Measurements from ENCODE around the gene IFNAR1. TPM values are rescaled to one million over a fixed set of nuclear protein-coding genes. Genes with fewer than 3 reads are reported as not detected.
"Not testable (repeated sequence)": the region's sequence is repeated elsewhere in the genome, so short reads cannot be mapped to it uniquely, and the experiment has no call there.

Gene IFNAR1
- total RNA-seq, 3 donors from 2014 or later (not counting 1 experiment from before 2014, with no cell fraction given), result 15.0 to 21.3 (median 19.3) TPM

- H3K9me3 ChIP-seq (ENCODE audit: control insufficient read depth, insufficient read depth, low read length), result no peaks in the 10 kb centered on the region
- peaks cover 12 to 24% of the 10 kb centered on the region in 2 donors for H3K27me3 Mint-ChIP-seq (ENCODE audit: low read depth in 2 of 2)
- H3K27ac ChIP-seq (ENCODE audit: low read length), result no peak overlapping the region
- no peaks in the 10 kb centered on the region for H3K9me3 Mint-ChIP-seq
- H3K4me1 Mint-ChIP-seq, result no peaks in the 10 kb centered on the region
- H3K4me1 ChIP-seq (ENCODE audit: control insufficient read depth, insufficient read depth, low read length), result no peaks in the 10 kb centered on the region
- no peak for TF ChIP-seq CTCF (IDR thresholded peaks at IDR 0.05)
- DNase-seq (no peak), ATAC-seq (no peak)
- no peaks in the 10 kb centered on the region for H3K36me3 ChIP-seq (ENCODE audit: control insufficient read depth, insufficient read depth, low read length)
- no peak overlapping the region for H3K4me3 Mint-ChIP-seq
- WGBS (ENCODE audit: insufficient coverage), result 86% methylated on average over 4 of the region's 5 CpGs
- intact Hi-C loops (cut with micrococcal nuclease), result loop anchor here (10.0 kb wide), 1 partner anchor 51 kb away; the partner anchor contains the start of gene IL10RB
- no peaks in the 10 kb centered on the region for H3K27me3 ChIP-seq (ENCODE audit: control insufficient read depth, insufficient read depth, low read length)
- H3K27ac Mint-ChIP-seq, result no peak overlapping the region
- no peaks in the 10 kb centered on the region for H3K36me3 Mint-ChIP-seq
- H3K4me3 ChIP-seq (ENCODE audit: low read length), result no peak overlapping the region
Measured at GRCh38 chr21:33315946-33316710, 8.6 kb upstream of the IFNAR1 start.

DNA sequence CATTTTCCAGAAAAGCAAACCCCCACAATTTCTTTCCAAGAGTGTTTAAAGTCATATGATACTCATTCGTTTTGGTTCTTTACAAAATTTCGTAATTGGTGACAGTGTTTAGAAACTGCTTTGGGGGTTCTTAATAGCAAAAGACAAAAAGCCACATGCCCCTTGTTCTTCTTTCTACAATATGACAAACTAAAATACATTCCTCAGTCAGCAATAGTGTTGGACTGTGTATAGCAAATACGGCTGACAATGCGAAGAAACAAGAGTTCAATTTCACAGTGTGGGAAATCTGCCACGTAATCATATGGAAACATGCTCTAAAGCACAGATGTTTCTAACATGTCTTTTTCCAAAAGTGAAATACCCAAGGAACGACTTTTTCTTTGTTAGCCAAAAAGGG, 7.6 kb upstream of the IFNAR1 start:
- no peak for TF ChIP-seq CTCF (IDR thresholded peaks at IDR 0.05)
- WGBS (ENCODE audit: insufficient coverage), result 83% methylated on average over 3 of the region's 6 CpGs
- intact Hi-C loops (cut with micrococcal nuclease), result loop anchor here (10.0 kb wide), 1 partner anchor 52 kb away; the partner anchor contains the start of gene IL10RB
- Histone ChIP-seq H3K27me3 (ENCODE audit: control insufficient read depth, insufficient read depth, low read length) (no peaks in the 10 kb centered on the region), H3K36me3 (ENCODE audit: control insufficient read depth, insufficient read depth, low read length) (no peaks in the 10 kb centered on the region), H3K27ac (ENCODE audit: low read length) (no peak overlapping the region), H3K4me3 (ENCODE audit: low read length) (no peak overlapping the region), H3K4me1 (ENCODE audit: control insufficient read depth, insufficient read depth, low read length) (no peaks in the 10 kb centered on the region), H3K9me3 (ENCODE audit: control insufficient read depth, insufficient read depth, low read length) (no peaks in the 10 kb centered on the region)
- Mint-ChIP-seq H3K9me3 (no peaks in the 10 kb centered on the region), H3K36me3 (no peaks in the 10 kb centered on the region), H3K27me3 (ENCODE audit: low read depth in 2 of 2) (peaks cover 12 to 24% of the 10 kb centered on the region in 2 donors), H3K4me1 (no peaks in the 10 kb centered on the region), H3K27ac (no peak overlapping the region), H3K4me3 (no peak overlapping the region)
- ATAC-seq, result no peak
- no peak for DNase-seq

- no peak for TF ChIP-seq CTCF (IDR thresholded peaks at IDR 0.05)
- Histone ChIP-seq H3K4me3 (ENCODE audit: low read length) (no peak overlapping the region), H3K27ac (ENCODE audit: low read length) (no peak overlapping the region), H3K9me3 (ENCODE audit: control insufficient read depth, insufficient read depth, low read length) (no peaks in the 10 kb centered on the region), H3K27me3 (ENCODE audit: control insufficient read depth, insufficient read depth, low read length) (no peaks in the 10 kb centered on the region), H3K4me1 (ENCODE audit: control insufficient read depth, insufficient read depth, low read length) (no peaks in the 10 kb centered on the region), H3K36me3 (ENCODE audit: control insufficient read depth, insufficient read depth, low read length) (no peaks in the 10 kb centered on the region)
- Mint-ChIP-seq H3K27ac (no peak overlapping the region), H3K4me3 (no peak overlapping the region), H3K27me3 (ENCODE audit: low read depth in 2 of 2) (peaks cover 12 to 24% of the 10 kb centered on the region in 2 donors), H3K36me3 (no peaks in the 10 kb centered on the region), H3K9me3 (no peaks in the 10 kb centered on the region), H3K4me1 (no peaks in the 10 kb centered on the region)
- intact Hi-C loops (cut with micrococcal nuclease), result loop anchor here (10.0 kb wide), 1 partner anchor 53 kb away; the partner anchor contains the start of gene IL10RB
- no peak for DNase-seq
- 95% methylated on average over 12 of the region's 14 CpGs for WGBS (ENCODE audit: insufficient coverage)
- ATAC-seq, result no peak
Measured at GRCh38 chr21:33317786-33318486, 6.8 kb upstream of the IFNAR1 start.

GRCh38 chr21:33321005-33321404, 3.8 kb upstream of the IFNAR1 start:
- not testable (repeated sequence) for DNase-seq; H3K9me3 Mint-ChIP-seq; H3K4me1 Mint-ChIP-seq; H3K4me3 Mint-ChIP-seq; H3K36me3 ChIP-seq (ENCODE audit: control insufficient read depth, insufficient read depth, low read length); H3K4me3 ChIP-seq (ENCODE audit: low read length); H3K27me3 ChIP-seq (ENCODE audit: control insufficient read depth, insufficient read depth, low read length); ATAC-seq; H3K27ac Mint-ChIP-seq; H3K27ac ChIP-seq (ENCODE audit: low read length); H3K36me3 Mint-ChIP-seq; H3K9me3 ChIP-seq (ENCODE audit: control insufficient read depth, insufficient read depth, low read length); H3K4me1 ChIP-seq (ENCODE audit: control insufficient read depth, insufficient read depth, low read length)
- intact Hi-C loops (cut with micrococcal nuclease), result loop anchor here (5.0 kb wide), 1 partner anchor 84 kb away; no protein-coding TSS in a partner anchor
- H3K27me3 Mint-ChIP-seq (ENCODE audit: low read depth in 2 of 2), result peaks cover 12% of the 10 kb centered on the region in 2 donors
- 95% methylated on average over 15 of the region's 17 CpGs for WGBS (ENCODE audit: insufficient coverage)

DNA sequence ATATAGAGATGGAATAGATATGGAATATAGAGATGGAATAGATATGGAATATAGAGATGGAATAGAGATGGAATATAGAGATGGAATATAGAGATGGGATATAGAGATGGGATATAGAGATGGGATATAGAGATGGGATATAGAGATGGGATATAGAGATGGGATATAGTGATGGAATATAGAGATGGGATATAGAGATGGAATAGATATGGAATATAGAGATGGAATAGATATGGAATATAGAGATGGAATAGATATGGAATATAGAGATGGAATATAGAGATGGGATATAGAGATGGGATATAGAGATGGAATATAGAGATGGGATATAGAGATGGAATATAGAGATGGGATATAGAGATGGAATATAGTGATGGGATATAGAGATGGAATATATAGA, 1.2 kb upstream of the IFNAR1 start:
- not testable (repeated sequence) for H3K27ac Mint-ChIP-seq; ATAC-seq; H3K9me3 Mint-ChIP-seq; H3K9me3 ChIP-seq (ENCODE audit: control insufficient read depth, insufficient read depth, low read length); H3K4me3 Mint-ChIP-seq; H3K36me3 Mint-ChIP-seq; H3K27ac ChIP-seq (ENCODE audit: low read length); DNase-seq; H3K27me3 ChIP-seq (ENCODE audit: control insufficient read depth, insufficient read depth, low read length); H3K4me3 ChIP-seq (ENCODE audit: low read length); H3K36me3 ChIP-seq (ENCODE audit: control insufficient read depth, insufficient read depth, low read length)
- intact Hi-C loops (cut with micrococcal nuclease), result loop anchor here (2.0 to 5.0 kb wide), 4 partner anchors 51 to 119 kb away; no protein-coding TSS in a partner anchor
- peaks cover 22% of the 10 kb centered on the region for H3K4me1 ChIP-seq (ENCODE audit: control insufficient read depth, insufficient read depth, low read length)
- Mint-ChIP-seq H3K27me3 (ENCODE audit: low read depth in 2 of 2) (peaks cover 6 to 12% of the 10 kb centered on the region in 2 donors), H3K4me1 (peaks cover 12 to 17% of the 10 kb centered on the region in 2 donors)
